Right cardiac atrium (tissue), 5 donors: Measurements from ENCODE around the gene NLRX1. TPM values are rescaled to one million over a fixed set of nuclear protein-coding genes. Genes with fewer than 3 reads are reported as not detected.
A peak's percentile ranks its signal among the peaks of the same experiment; 100 is the strongest.
"Not testable (repeated sequence)": the region's sequence is repeated elsewhere in the genome, so short reads cannot be mapped to it uniquely, and the experiment has no call there.

Source experiments
- ATAC-seq, 2 donors: fragments of 200-7000 bp; cut with Tn5 transposase; one replicate each; pipeline versions ENCODE4 v1.8.0 to v1.9.1; 2020; ENCODE audit warnings: moderate library complexity in 2 of 2, mild to moderate bottlenecking in 1 of 2
- DNase-seq, 3 donors: peaks; one replicate each; pipeline ENCODE4 v3.0.0-alpha.2; 2020
- H3K27ac ChIP-seq: one replicate; pipeline ENCODE4 v1.5.1; 2013; ENCODE audit warnings: mild to moderate bottlenecking, low read length, control low read depth, moderate library complexity
- H3K27me3 ChIP-seq: one replicate; pipeline ENCODE4 v1.6.1; 2013; ENCODE audit not compliant: control insufficient read depth, insufficient read depth
- H3K4me1 ChIP-seq: one replicate; pipeline ENCODE4 v1.6.1; 2013; ENCODE audit warnings: low read length; ENCODE audit not compliant: control insufficient read depth, insufficient read depth
- H3K4me3 ChIP-seq: one replicate; pipeline ENCODE4 v1.5.1; 2013; ENCODE audit warnings: low read length, control low read depth
- H3K9me3 ChIP-seq: one replicate; pipeline ENCODE4 v1.6.1; 2013; ENCODE audit warnings: low read length; ENCODE audit not compliant: control insufficient read depth
- WGBS: extraction: QIAGEN DNeasy Blood & Tissue Kit; methylation state at CpG from one replicate; pipeline ENCODE4 v1.1.7; 2013; 5-methylcytosine and 5-hydroxymethylcytosine counted together
- intact Hi-C, 4 donors: fragments of 100-400 bp; cut with DNase I; formaldehyde crosslinking; loops; one replicate each; pipeline versions ENCODE4 v1.11.0 to v1.14.0; 2022 to 2023
- polyA plus RNA-seq: library from polyadenylated mRNA; stranded (reverse); fragments of 200-250 nt; gene quantifications from one replicate; pipeline ENCODE4 v1.2.3, GENCODE V29; 2013
- total RNA-seq, 4 donors: library from RNA; stranded (reverse); fragmentation: NEBNext Ultra II Directional; extraction: Animal tissue kit (Norgen Biotek cat#: 25700); gene quantifications; one replicate each; pipeline ENCODE4 v1.2.1, GENCODE V29; 2021
- donor health status: healthy with polysubstance abuse.
- donor health status: DM: no; HTN: yes; CAD: no.
- donor health status: DM: no; HTN: no; CAD: no.
- donor health status: DM: no; HTN: yes; CAD: no; lungs with severe emphysema.
- donor health status: DM: yes; HTN: yes; CAD: no.

Gene NLRX1
- total and polyA plus RNA-seq, 5 donors = 12.8 to 25.2 (median 20.7) TPM

DNA sequence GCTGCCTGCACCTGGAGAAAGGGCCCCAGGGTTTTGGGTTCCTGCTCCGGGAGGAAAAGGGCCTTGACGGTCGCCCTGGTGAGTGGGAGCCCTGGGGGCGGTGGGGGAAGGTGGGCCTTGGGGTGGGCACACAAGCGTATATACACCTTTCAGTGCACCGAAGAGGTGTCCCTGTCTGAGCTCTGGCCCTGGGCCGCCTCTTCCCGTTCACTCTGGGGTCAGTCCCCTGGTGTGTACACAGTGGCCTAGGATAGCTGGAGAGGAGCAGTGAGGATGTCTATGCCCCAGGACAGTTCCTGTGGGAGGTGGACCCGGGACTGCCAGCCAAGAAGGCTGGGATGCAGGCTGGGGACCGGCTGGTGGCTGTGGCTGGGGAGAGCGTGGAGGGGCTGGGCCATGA is 19.5 kb downstream of the NLRX1 start:
- WGBS = 82% methylated on average over 11 of the region's 11 CpGs
- H3K27me3 ChIP-seq = no peaks in the 10 kb centered on the region
- DNase-seq (no peak), ATAC-seq (peak in 1 of 2 donors; percentile 10)
- no peaks in the 10 kb centered on the region for H3K9me3 ChIP-seq
- intact Hi-C loops = no loop called here
- H3K27ac ChIP-seq = no peak overlapping the region
- no peak overlapping the region for H3K4me3 ChIP-seq
- H3K4me1 ChIP-seq = no peaks in the 10 kb centered on the region

DNA sequence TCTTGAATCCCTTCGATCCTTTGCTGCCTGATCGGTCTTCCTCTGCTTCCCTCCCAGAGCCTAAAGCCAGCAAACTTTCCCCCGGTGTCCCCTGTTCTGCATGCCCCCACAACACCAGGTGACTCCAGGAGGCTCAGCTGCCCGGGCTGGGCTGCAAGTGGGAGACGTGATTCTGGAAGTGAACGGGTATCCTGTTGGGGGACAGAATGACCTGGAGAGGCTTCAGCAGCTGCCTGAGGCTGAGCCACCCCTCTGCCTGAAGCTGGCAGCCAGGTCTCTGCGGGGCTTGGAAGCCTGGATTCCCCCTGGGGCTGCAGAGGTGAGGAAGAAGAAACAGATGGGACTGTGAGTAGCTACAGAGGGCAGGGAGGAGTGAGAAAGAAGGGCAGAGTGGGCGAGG is 20.4 kb downstream of the NLRX1 start:
- ATAC-seq (no peak), DNase-seq (no peak)
- H3K4me3 ChIP-seq = no peak overlapping the region
- H3K27me3 ChIP-seq = no peaks in the 10 kb centered on the region
- H3K27ac ChIP-seq = no peak overlapping the region
- intact Hi-C loops = no loop called here
- 88% methylated on average over 8 of the region's 8 CpGs for WGBS
- no peaks in the 10 kb centered on the region for H3K9me3 ChIP-seq
- H3K4me1 ChIP-seq = no peaks in the 10 kb centered on the region

DNA sequence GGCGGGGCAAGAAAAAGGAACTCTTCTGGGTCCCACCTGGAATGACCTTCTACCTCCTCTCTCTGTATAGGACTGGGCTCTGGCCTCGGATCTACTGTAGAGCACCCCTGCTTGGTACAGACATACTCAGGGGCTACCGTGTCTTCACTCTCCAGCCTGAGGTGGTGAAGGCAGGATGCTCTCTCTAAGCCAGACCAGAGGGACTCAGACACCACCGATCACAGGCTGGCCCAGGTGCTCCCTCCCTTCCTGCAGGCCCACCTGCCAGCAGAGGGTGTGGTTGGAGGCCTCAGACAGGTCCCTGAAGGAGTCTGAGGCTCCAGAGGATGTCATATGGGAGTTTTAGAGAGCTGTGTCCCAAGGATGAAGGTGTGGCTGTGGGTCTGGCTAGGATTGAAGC is 20.9 kb downstream of the NLRX1 start:
- WGBS = 85% methylated on average over 4 of the region's 4 CpGs
- intact Hi-C loops = no loop called here
- ATAC-seq (no peak), DNase-seq (no peak)
- Histone ChIP-seq H3K4me3 (no peak overlapping the region), H3K9me3 (no peaks in the 10 kb centered on the region), H3K27ac (no peak overlapping the region), H3K27me3 (no peaks in the 10 kb centered on the region), H3K4me1 (no peaks in the 10 kb centered on the region)

DNA sequence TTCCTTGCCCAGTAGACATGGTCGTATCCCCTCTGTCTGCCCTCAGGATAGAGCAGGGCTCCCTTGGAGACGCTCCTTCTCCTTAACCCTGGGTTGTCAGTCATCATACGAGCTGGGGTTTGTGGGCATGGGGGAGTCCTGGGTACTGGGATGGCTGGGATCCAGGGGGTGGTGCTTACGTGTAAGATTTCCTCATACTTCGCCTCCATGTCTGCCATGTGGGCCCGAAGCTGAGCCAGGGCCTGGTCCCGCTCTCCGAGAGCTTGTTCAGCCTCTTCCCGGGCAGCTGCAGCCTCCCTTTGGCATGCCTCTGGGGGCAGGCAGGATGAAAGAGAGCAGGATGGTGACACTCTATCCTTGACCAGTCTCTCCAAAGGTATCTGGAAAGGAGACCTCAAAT is 22.0 kb downstream of the NLRX1 start:
- H3K27me3 ChIP-seq = no peaks in the 10 kb centered on the region
- H3K27ac ChIP-seq = no peak overlapping the region
- DNase-seq = no peak
- ATAC-seq = no peak
- intact Hi-C loops = loop anchor here in 1 of 4 donors (10.0 kb wide), 1 partner anchor 284 kb away; no protein-coding TSS in a partner anchor
- H3K9me3 ChIP-seq = no peaks in the 10 kb centered on the region
- no peaks in the 10 kb centered on the region for H3K4me1 ChIP-seq
- WGBS = 76% methylated on average over 9 of the region's 9 CpGs
- no peak overlapping the region for H3K4me3 ChIP-seq

DNA sequence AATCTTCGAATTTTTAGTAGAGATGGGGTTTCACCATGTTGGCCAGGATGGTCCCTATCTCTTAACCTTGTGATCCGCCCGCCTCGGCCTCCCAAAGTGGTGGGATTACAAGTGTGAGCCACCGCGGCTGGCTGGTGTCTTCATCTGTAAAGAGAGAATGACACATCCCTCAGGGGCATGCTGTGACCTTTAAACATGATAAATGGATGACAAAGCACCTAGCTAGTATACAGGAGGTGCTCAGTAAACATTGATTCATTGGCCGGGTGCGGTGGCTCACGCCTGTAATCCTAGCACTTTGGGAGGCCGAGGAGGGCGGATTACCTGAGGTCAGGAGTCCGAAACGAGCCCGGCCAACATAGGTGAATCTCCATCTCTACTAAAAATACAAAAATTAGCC is 22.7 kb downstream of the NLRX1 start:
- WGBS = 94% methylated on average over 14 of the region's 14 CpGs
- H3K27ac ChIP-seq, H3K9me3 ChIP-seq, H3K27me3 ChIP-seq, ATAC-seq, H3K4me3 ChIP-seq, DNase-seq, H3K4me1 ChIP-seq: not testable (repeated sequence)
- intact Hi-C loops = loop anchor here in 1 of 4 donors (10.0 kb wide), 1 partner anchor 284 kb away; no protein-coding TSS in a partner anchor

DNA sequence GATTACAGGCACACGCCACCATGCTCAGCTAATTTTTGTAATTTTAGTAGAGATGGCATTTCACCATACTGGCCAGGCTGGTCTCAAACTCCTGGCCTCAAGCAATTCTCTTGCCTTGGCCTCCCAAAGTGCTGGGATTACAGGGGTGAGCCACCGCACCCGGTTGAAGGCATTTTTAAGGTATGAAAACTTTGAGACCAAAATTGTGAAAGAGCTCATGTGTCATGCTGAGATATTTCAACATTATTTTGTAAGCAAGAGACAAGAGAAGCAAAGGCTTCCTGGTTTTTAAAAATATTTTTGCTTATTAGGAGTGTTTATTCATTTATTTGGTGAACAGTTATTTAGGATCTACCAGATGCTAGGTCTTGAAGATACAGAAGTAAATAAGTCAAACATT is 23.6 kb downstream of the NLRX1 start:
- no peaks in the 10 kb centered on the region for H3K4me1 ChIP-seq
- H3K27ac ChIP-seq = no peak overlapping the region
- 89% methylated on average over 3 of the region's 3 CpGs for WGBS
- intact Hi-C loops = loop anchor here in 1 of 4 donors (10.0 kb wide), 1 partner anchor 283 kb away; no protein-coding TSS in a partner anchor
- DNase-seq = no peak
- no peaks in the 10 kb centered on the region for H3K9me3 ChIP-seq
- H3K4me3 ChIP-seq = no peak overlapping the region
- no peak for ATAC-seq
- no peaks in the 10 kb centered on the region for H3K27me3 ChIP-seq

DNA sequence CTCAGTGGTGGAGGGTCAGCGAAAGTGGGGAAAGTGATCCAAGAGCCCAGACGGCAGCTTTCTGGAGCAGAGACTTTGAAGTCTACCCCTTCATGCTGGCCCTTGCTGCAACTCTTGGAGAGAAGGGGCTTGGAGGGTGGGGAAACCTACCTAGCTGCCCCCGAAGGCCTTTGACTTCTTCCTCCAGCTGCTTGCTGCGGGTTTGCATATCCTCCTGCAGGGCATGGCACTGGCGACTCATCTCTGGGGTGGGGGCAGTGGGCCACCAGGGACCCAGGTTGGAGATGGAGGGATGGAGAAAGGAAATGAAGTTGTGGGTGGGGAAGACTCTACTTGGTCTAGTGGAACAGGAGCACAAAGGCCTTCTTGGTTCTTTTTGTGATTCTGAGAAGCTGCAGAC is 24.5 kb downstream of the NLRX1 start:
- Histone ChIP-seq H3K4me3 (no peak overlapping the region), H3K27ac (no peak overlapping the region), H3K4me1 (no peaks in the 10 kb centered on the region), H3K27me3 (no peaks in the 10 kb centered on the region), H3K9me3 (no peaks in the 10 kb centered on the region)
- 84% methylated on average over 5 of the region's 5 CpGs for WGBS
- ATAC-seq (no peak), DNase-seq (no peak)
- intact Hi-C loops = loop anchor here in 1 of 4 donors (10.0 kb wide), 1 partner anchor 282 kb away; no protein-coding TSS in a partner anchor

DNA sequence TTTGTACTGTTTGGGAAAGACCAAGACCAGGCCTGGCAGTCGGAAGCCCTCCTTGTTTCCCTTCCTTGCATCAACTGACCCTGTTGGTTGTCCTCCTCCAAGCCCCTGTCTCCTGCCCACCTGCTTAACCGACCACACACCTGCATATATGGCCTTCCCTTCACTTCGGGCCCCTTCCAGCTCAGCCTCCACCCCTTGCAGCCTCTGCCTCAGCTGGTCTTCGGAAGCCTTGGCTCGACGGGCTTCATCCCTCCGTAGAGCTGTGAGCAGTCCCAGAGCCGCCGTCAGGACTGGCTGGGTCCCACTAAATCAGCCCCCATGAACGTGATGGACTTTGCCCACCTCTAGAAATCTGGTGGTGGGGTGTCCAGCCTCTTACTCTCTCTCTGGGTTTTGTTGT is 25.1 kb downstream of the NLRX1 start:
- Histone ChIP-seq H3K9me3 (no peaks in the 10 kb centered on the region), H3K4me3 (no peak overlapping the region), H3K27ac (no peak overlapping the region), H3K4me1 (no peaks in the 10 kb centered on the region), H3K27me3 (no peaks in the 10 kb centered on the region)
- WGBS = 88% methylated on average over 10 of the region's 10 CpGs
- ATAC-seq (no peak), DNase-seq (no peak)
- intact Hi-C loops = loop anchor here in 1 of 4 donors (10.0 kb wide), 1 partner anchor 281 kb away; no protein-coding TSS in a partner anchor

DNA sequence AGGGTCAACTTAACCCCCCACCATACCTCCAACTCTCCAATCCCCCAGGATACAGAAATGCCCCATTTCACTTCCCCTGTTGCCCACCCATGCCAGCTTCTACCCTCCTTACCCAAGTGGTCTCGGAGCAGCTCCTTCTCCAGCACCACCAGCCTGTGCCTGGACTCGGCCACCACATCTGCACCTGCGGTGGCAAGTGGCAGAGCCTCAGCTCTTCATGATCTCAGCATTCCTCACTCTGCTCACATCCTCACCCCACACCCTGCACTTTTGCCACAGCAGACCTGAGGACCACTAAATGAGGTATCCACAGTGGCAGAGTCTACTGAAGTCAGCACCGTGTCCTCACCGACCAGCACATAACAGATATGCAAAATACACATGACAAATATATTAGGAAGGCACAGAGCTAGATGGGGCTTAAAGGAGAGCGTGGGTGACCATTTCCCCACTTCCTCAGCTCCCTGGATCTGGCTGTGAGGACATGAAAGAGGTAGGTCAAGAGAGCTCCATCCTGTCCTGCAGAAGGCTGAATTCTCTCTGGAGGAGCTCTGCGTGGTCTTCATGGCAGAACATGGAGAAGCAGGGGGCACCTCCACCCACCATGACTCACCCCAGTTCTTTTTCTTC is 26.4 kb downstream of the NLRX1 start:
- intact Hi-C loops = loop anchor here in 1 of 4 donors (10.0 kb wide), 1 partner anchor 280 kb away; no protein-coding TSS in a partner anchor
- DNase-seq (no peak), ATAC-seq (no peak)
- Histone ChIP-seq H3K27ac (no peak overlapping the region), H3K9me3 (no peaks in the 10 kb centered on the region), H3K27me3 (no peaks in the 10 kb centered on the region), H3K4me3 (no peak overlapping the region), H3K4me1 (no peaks in the 10 kb centered on the region)
- WGBS = 67% methylated on average over 7 of the region's 7 CpGs

DNA sequence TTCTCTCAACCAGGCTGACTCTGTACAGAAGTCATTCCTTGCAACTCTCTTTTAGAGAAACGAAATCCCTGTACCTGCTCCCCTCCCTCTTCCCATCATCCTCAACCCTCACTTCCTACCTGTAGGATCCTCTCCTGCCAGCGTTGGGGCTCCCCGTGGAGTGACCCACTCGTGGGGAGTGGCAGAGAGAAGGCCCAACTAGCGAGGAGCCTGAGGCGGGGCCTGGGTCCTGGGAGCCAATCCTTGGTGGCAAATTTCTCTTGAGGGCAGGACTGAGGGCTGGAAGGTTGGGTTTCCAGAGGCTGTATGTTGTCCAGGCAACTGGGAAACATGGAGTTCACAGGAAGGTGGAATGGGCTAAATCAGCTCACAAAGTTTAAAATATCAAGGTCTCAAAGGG is 27.2 kb downstream of the NLRX1 start:
- ATAC-seq = peak; percentile 78 to 87
- Histone ChIP-seq H3K27me3 (no peaks in the 10 kb centered on the region), H3K27ac (no peak overlapping the region), H3K9me3 (no peaks in the 10 kb centered on the region), H3K4me3 (no peak overlapping the region), H3K4me1 (no peaks in the 10 kb centered on the region)
- peak; percentile 47 to 79 (median 75) for DNase-seq
- 25% methylated on average over 6 of the region's 6 CpGs for WGBS
- intact Hi-C loops = loop anchor here in 1 of 4 donors (10.0 kb wide), 1 partner anchor 279 kb away; no protein-coding TSS in a partner anchor

DNA sequence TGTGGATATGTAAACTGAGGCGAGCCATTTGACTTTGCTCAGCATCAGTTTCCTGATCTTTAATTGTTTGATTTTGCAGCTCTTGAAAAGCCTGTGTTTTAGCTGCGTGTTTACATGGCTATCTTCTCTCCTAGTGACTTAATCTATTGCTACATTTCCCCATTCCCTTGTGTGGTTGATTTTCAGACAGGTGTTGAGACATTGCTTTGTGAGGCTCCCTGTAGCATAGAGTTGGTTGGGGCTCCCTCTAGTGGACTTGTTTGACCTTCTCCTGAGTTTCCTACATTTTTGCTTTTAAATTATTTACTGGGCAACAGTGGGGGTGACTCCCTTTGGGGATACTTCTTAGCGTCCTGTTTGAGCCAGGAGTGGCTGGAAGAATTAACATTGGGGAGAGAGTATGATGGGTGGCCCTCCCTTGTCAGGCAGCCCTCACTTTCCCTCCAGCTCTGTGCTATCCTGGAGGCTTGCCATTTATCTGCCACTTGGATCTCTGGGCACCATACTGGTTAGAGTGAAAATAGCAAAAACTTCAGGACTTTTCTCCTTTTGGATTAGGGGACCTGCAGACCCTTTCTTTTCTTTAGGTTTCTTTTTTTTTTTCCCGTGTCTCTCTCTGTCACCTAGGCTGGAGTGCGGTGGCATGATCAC is 28.4 kb downstream of the NLRX1 start:
- no peak overlapping the region for H3K4me3 ChIP-seq
- DNase-seq = no peak
- no peaks in the 10 kb centered on the region for H3K9me3 ChIP-seq
- intact Hi-C loops = loop anchor here in 1 of 4 donors (1.0 to 10.0 kb wide), 2 partner anchors 52 to 278 kb away; no protein-coding TSS in a partner anchor
- H3K4me1 ChIP-seq = no peaks in the 10 kb centered on the region
- H3K27ac ChIP-seq = no peak overlapping the region
- WGBS = 41% methylated on average over 5 of the region's 5 CpGs
- no peaks in the 10 kb centered on the region for H3K27me3 ChIP-seq
- peak; percentile 82 to 87 for ATAC-seq
